Measurements from ENCODE around the gene IMMT. TPM values are rescaled to one million over a fixed set of nuclear protein-coding genes. Genes with fewer than 3 reads are reported as not detected.

Gene IMMT
- total and polyA plus RNA-seq, 9 of the 15 experiments (the other 6 are each of a cell fraction or from before 2014, with no cell fraction given) = 119 to 294 (median 140) TPM

GRCh38 chr2:86105969-86106945 is 89.0 kb downstream of the IMMT start, which contains the start of gene PTCD3:
Gene PTCD3 (plus strand): TSS chr2:86106235. CDS start chr2:86106248, 13 bp downstream.
- Histone ChIP-seq H2AFZ (ENCODE audit: low read depth, low read length) (peak within 1 kb of the TSS; percentile 98), H3K4me2 (ENCODE audit: insufficient read depth, low read length) (peak within 1 kb of the TSS; percentile 93), H4K20me1 (replicated peaks; ENCODE audit: control insufficient read depth, insufficient read depth, low read length) (peaks cover 7% of the 10 kb centered on the region; the same call in 1 of the 2 replicates), H3K4me3 (peak within 1 kb of the TSS; percentile 72), H3K27ac (ENCODE audit: extremely low read depth, low read depth, low read length) (peak within 1 kb of the TSS; percentile 82), H3K9me1 (ENCODE audit: control insufficient read depth, insufficient read depth, low read length) (no peaks in the 10 kb centered on the region), H3K9ac (ENCODE audit: insufficient read depth in 1 of 2, low read depth in 2 of 2, low read length in 2 of 2) (peak within 1 kb of the TSS; percentile 92 to 98), H3K4me1 (replicated peaks in 1 of 2; ENCODE audit: control insufficient read depth in 2 of 2, insufficient read depth in 2 of 2, low read length in 2 of 2) (peaks cover 0 to 17% of the 10 kb centered on the region in 2 experiments; a peak in 2 of 5 replicates), H3K79me2 (ENCODE audit: control insufficient read depth, insufficient read depth, low read length) (peaks cover 98% of the 10 kb centered on the region), H3K27me3 (ENCODE audit: control insufficient read depth in 2 of 2, insufficient read depth in 2 of 2, low read length in 2 of 2) (no peaks in the 10 kb centered on the region), H3K36me3 (ENCODE audit: control insufficient read depth, insufficient read depth, low read length) (peaks cover 72% of the 10 kb centered on the region), H3K9me3 (replicated peaks; ENCODE audit: control insufficient read depth, insufficient read depth, low read depth, low read length) (no peaks in the 10 kb centered on the region)
- no TSS peak for BruUV-seq (replicated peaks)
- ATAC-seq (peak; percentile 95), FAIRE-seq (peak; percentile 96), DNase-seq (ENCODE audit: extremely low read depth in 1 of 4, low spot score in 3 of 4) (peak; percentile 85 to 97 (median 88))
- WGBS (ENCODE audit: insufficient coverage, low coverage, missing lambda C conversion rate) = under 1% methylated on average over 44 of the region's 44 CpGs
- in situ Hi-C loops (cut with MboI) = no loop called here
- intact Hi-C loops (cut with micrococcal nuclease) = loop anchor here (10.0 kb wide), 1 partner anchor 691 kb away; the partner anchor contains the start of genes CAPG and SH2D6
- ChIA-PET CTCF (ENCODE audit: low intra/inter-chr PET ratio) (no interaction called here), POLR2A (interaction anchor here (0.6 to 2.1 kb wide), 19 partner anchors 9 to 760 kb away, joined by 3 to 19 read pairs (median 3); partner anchors contain the start of gene IMMT)
- peak in 1 of 2 experiments; percentile 57; a peak in 1 of 4 replicates for TF ChIP-seq ZNF639 (CRISPR knock-in tag; conservative IDR thresholded peaks at IDR 0.05 in 1 of 2, IDR thresholded peaks at IDR 0.05 in 1 of 2)
- TF ChIP-seq SMAD3 (CRISPR knock-in tag; conservative IDR thresholded peaks at IDR 0.05) = no peak
- TF ChIP-seq BHLHE40 (IDR thresholded peaks at IDR 0.05; ENCODE audit: low read length) = peak; percentile 90
- TF ChIP-seq ADNP (tag; IDR thresholded peaks at IDR 0.05) = no peak
- TF ChIP-seq JUND (IDR thresholded peaks at IDR 0.05; ENCODE audit: borderline replicate concordance, low read depth, low read length) = peak; percentile 95
- no peak; the same call in 2 of the 3 replicates for TF ChIP-seq JUND (tag; IDR thresholded peaks at IDR 0.05; ENCODE audit: borderline replicate concordance, low read depth, low read length)
- peak; percentile 87 for TF ChIP-seq POLR2H (tag; IDR thresholded peaks at IDR 0.05; ENCODE audit: low read depth)
- TF ChIP-seq CBX5 (IDR thresholded peaks at IDR 0.05; ENCODE audit: borderline replicate concordance, low read depth) = no peak
- TF ChIP-seq PHTF2 (CRISPR knock-in tag; IDR thresholded peaks at IDR 0.05) = no peak
- 0 out of 2 replicates have a peak, but pooled peaks have one; percentile 14 for TF ChIP-seq PHB (CRISPR knock-in tag; IDR thresholded peaks at IDR 0.05)
- 0 out of 2 replicates have a peak, but pooled peaks have one; percentile 49 for TF ChIP-seq ZNF511 (CRISPR knock-in tag; IDR thresholded peaks at IDR 0.05)
- no peak for TF ChIP-seq TRIM24 (IDR thresholded peaks at IDR 0.05)
- 0 out of 2 replicates have a peak, but pooled peaks have one; percentile 6 for TF ChIP-seq AFF4 (CRISPR knock-in tag; IDR thresholded peaks at IDR 0.05)
- no peak for TF ChIP-seq ZNF263 (CRISPR knock-in tag; IDR thresholded peaks at IDR 0.05; ENCODE audit: borderline replicate concordance)

Data from K562 (cell line).